Lung (tissue), 12 donors: Measurements from ENCODE around the gene CHD6. TPM values are rescaled to one million over a fixed set of nuclear protein-coding genes. Genes with fewer than 3 reads are reported as not detected.

Experiments used
- ATAC-seq: fragments of 200-7000 bp; cut with Tn5 transposase; one replicate; pipeline ENCODE4 v1.9.1; 2020; ENCODE audit warnings: moderate number of reproducible peaks; ENCODE audit not compliant: insufficient read depth, low FRiP score
- DNase-seq, 3 donors: peaks; one replicate each; pipeline ENCODE4 v3.0.0-alpha.2; 2013 to 2017
- H3K27ac ChIP-seq, 2 donors: one replicate each; pipeline ENCODE4 v1.5.1; 2013; ENCODE audit warnings: mild to moderate bottlenecking in 2 of 2, moderate library complexity in 2 of 2, control low read depth in 1 of 2, inconsistent platforms in 1 of 2, low read depth in 1 of 2, low read length in 1 of 2
- H3K27me3 ChIP-seq, 3 donors: one replicate each; pipeline ENCODE4 v1.5.1; 2013; ENCODE audit warnings: low read length in 2 of 3; ENCODE audit not compliant: control insufficient read depth in 3 of 3, insufficient read depth in 3 of 3
- H3K36me3 ChIP-seq, 4 donors: one replicate each; pipeline ENCODE4 v1.5.1; 2013; ENCODE audit warnings: low read length in 4 of 4, mild to moderate bottlenecking in 1 of 4, moderate library complexity in 1 of 4; ENCODE audit not compliant: control insufficient read depth in 4 of 4, insufficient read depth in 4 of 4
- H3K4me1 ChIP-seq, 5 donors: one replicate each; pipeline ENCODE4 v1.5.1; 2013; ENCODE audit warnings: low read length in 5 of 5, mild to moderate bottlenecking in 2 of 5, moderate library complexity in 1 of 5; ENCODE audit not compliant: control insufficient read depth in 5 of 5, insufficient read depth in 5 of 5
- H3K4me3 ChIP-seq: one replicate; pipeline ENCODE4 v1.5.1; 2013; ENCODE audit warnings: mild to moderate bottlenecking, control low read depth, moderate library complexity
- H3K9ac ChIP-seq, 2 donors: one replicate each; pipeline ENCODE4 v1.5.1; 2013; ENCODE audit warnings: low read length in 2 of 2, control low read depth in 1 of 2; ENCODE audit not compliant: insufficient read depth in 1 of 2
- H3K9me3 ChIP-seq, 4 donors: one replicate each; pipeline ENCODE4 v1.5.1; 2013; ENCODE audit warnings: low read length in 3 of 4, mild to moderate bottlenecking in 1 of 4, moderate library complexity in 1 of 4; ENCODE audit not compliant: control insufficient read depth in 4 of 4, insufficient read depth in 3 of 4
- WGBS, 2 donors: extraction: QIAGEN DNeasy Blood & Tissue Kit; methylation state at CpG; one replicate each; pipeline ENCODE4 v1.1.7; 2013; 5-methylcytosine and 5-hydroxymethylcytosine counted together
- polyA plus RNA-seq, 2 donors: library from polyadenylated mRNA; stranded (reverse); fragments of 200-250 nt; gene quantifications; one replicate each; pipeline ENCODE4 v1.2.1, GENCODE V29; 2013
- total RNA-seq, 2 donors: library from RNA; depleted of rRNA in 1 of 2; stranded (reverse); fragments of >200 nt in 1 of 2; gene quantifications; one replicate each; pipeline ENCODE4 v1.2.1, GENCODE V29; 2014 to 2021
- TF ChIP-seq, protein P1 (sequence below): IDR thresholded peaks from 2 replicates; pipeline ENCODE4 v1.5.1; 2012; ENCODE audit warnings: mild to moderate bottlenecking; ENCODE audit errors: control extremely low read depth, extremely low read depth
- donor health status: control.
- donor health status: control.
- donor health status: Bipolar disorder and iron deficiency.
- donor health status: healthy.
- donor health status: DM: yes; HTN: yes; CAD: no.

Gene CHD6
- total and polyA plus RNA-seq, 4 donors: 5.0 to 95.3 (median 21.0) TPM

DNA sequence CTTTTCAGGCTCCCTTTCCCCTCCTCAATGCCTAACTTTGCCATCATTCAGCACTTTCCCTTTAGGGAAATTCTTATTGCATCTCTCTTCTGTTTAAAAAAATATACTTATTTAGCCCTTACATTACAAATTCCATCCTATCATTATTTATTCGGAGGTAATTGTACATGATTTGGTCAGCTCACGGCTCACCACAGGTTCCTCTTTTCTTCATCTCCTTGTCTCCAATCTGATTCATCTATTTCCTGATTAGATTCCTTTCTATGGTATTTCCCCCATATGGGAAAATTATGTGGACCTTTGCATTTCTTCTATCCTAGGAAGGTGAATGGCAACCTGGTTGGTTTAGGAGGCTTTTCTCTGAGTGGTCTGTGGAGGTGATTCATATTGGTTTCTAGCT lies 238.6 kb downstream of the CHD6 start:
- peaks cover 0 to 3% (median 0%) of the 10 kb centered on the region in 3 donors for H3K27me3 ChIP-seq
- H3K36me3 ChIP-seq: no peaks in the 10 kb centered on the region
- H3K4me3 ChIP-seq: no peak overlapping the region
- ATAC-seq (no peak), DNase-seq (no peak)
- no peak overlapping the region for H3K27ac ChIP-seq
- peaks cover 0 to 5% (median 0%) of the 10 kb centered on the region in 5 donors for H3K4me1 ChIP-seq
- H3K9ac ChIP-seq: no peak overlapping the region
- peaks cover 0 to 4% (median 0%) of the 10 kb centered on the region in 4 donors for H3K9me3 ChIP-seq
- WGBS, 2 donors: 26 to 73% methylated on average over 2 of the region's 2 CpGs
- TF ChIP-seq, protein P1, sequence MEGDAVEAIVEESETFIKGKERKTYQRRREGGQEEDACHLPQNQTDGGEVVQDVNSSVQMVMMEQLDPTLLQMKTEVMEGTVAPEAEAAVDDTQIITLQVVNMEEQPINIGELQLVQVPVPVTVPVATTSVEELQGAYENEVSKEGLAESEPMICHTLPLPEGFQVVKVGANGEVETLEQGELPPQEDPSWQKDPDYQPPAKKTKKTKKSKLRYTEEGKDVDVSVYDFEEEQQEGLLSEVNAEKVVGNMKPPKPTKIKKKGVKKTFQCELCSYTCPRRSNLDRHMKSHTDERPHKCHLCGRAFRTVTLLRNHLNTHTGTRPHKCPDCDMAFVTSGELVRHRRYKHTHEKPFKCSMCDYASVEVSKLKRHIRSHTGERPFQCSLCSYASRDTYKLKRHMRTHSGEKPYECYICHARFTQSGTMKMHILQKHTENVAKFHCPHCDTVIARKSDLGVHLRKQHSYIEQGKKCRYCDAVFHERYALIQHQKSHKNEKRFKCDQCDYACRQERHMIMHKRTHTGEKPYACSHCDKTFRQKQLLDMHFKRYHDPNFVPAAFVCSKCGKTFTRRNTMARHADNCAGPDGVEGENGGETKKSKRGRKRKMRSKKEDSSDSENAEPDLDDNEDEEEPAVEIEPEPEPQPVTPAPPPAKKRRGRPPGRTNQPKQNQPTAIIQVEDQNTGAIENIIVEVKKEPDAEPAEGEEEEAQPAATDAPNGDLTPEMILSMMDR: no peak

DNA sequence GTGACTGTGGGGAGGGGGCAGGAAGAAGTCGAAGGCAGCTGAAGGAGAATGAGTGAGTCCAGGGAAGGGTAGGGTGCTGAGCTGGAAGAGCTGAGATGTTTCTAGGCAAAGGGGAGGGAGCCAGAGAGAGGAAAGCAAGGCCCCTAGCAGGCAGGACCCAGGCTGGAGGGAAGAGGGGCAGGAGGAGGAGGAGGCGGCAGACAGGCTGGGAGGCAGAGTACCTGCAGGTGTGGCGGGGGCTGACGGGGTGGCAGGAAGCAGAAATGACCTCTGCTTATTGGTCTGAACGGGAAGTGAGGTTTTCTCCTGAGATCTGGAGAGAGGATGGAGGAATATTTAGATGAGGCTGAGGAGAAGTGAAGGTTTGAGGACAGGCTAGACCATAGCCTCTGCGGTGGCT lies 240.9 kb downstream of the CHD6 start:
- DNase-seq (no peak), ATAC-seq (no peak)
- no peak overlapping the region for H3K9ac ChIP-seq
- WGBS, 2 donors: 42 to 48% methylated on average over 6 of the region's 6 CpGs
- peaks cover 0 to 4% (median 1%) of the 10 kb centered on the region in 4 donors for H3K9me3 ChIP-seq
- H3K27me3 ChIP-seq: peaks cover 0 to 5% (median 0%) of the 10 kb centered on the region in 3 donors
- H3K27ac ChIP-seq: no peak overlapping the region
- peaks cover 0 to 5% (median 0%) of the 10 kb centered on the region in 5 donors for H3K4me1 ChIP-seq
- TF ChIP-seq, protein P1: no peak
- H3K4me3 ChIP-seq: no peak overlapping the region
- H3K36me3 ChIP-seq: no peaks in the 10 kb centered on the region

DNA sequence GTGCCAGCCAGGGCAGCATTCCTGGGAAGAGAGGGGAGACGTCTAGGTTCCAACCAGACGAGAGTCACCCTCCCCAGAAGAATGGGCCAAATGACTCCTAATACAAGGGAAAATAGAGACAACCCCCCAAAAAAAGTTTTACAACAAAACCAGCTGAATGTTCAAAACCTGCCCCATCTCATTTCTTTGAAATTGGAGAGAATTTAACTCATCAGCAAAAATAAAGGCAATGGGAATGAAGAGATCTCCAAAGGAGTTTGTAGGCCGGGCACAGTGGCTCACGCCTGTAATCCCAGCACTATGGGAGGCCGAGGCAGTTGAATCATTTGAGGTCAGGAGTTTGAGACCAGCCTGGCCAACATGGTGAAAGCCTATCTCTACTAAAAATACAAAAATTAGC lies 241.8 kb downstream of the CHD6 start:
- 84 to 93% methylated on average over 5 of the region's 5 CpGs for WGBS, 2 donors
- TF ChIP-seq, protein P1: no peak
- Histone ChIP-seq H3K4me1 (peaks cover 0 to 5% (median 0%) of the 10 kb centered on the region in 5 donors), H3K4me3 (no peak overlapping the region), H3K9ac (no peak overlapping the region), H3K27me3 (peaks cover 0 to 5% (median 0%) of the 10 kb centered on the region in 3 donors), H3K9me3 (peaks cover 0 to 11% (median 1%) of the 10 kb centered on the region in 4 donors), H3K36me3 (no peaks in the 10 kb centered on the region), H3K27ac (no peak overlapping the region)
- DNase-seq (no peak), ATAC-seq (no peak)

DNA sequence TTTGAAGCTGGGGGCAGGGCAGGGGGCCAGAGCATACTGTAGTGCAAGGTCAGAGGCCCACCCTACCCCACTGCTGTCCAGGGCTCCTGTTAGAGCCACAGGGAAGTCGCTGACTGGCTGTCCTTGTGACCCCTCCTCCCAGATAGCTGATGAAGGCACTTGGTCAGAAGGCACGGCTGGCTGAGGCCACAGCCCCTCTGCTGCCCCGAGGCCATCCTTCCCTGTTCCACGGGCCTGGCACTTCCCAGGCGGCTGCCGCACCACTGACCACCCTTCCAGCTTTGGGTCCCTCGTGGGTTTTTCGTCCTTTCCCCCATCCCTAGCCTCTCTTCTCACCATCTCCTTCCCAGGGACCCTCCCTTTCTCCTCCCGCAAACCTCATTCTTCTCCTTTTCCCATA lies 242.3 kb downstream of the CHD6 start:
- ATAC-seq: no peak
- H3K4me3 ChIP-seq: no peak overlapping the region
- peaks cover 0 to 5% (median 0%) of the 10 kb centered on the region in 3 donors for H3K27me3 ChIP-seq
- no peak for DNase-seq
- peaks cover 0 to 16% (median 2%) of the 10 kb centered on the region in 4 donors for H3K9me3 ChIP-seq
- TF ChIP-seq, protein P1: no peak
- peaks cover 0 to 4% (median 0%) of the 10 kb centered on the region in 5 donors for H3K4me1 ChIP-seq
- WGBS, 2 donors: 75 to 78% methylated on average over 9 of the region's 9 CpGs
- H3K9ac ChIP-seq: no peak overlapping the region
- no peaks in the 10 kb centered on the region for H3K36me3 ChIP-seq
- no peak overlapping the region for H3K27ac ChIP-seq
